Measurements from ENCODE around the gene FOXP1.

The FOXP1 gene

DNA sequence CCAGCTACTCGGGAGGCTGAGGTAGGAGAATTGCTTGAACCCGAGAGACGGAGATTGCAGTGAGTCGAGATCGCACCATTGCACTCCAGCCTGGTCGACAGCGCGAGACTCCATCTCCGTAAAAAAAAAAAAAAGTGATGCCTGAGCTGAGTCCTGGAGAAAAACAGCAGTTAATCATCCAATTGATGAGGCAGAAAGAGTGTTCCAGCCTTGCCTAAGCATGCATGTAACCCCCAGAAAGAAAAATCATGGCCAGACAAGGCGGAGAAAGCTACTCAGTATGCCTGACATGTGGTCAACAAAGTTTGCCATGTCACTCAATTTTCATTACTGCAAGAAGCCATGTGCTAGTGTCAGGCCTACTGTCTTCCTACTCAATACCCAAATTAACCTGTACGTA is 678.0 kb downstream of the FOXP1 start:
- Histone ChIP-seq H3K79me2 (no peaks in the 10 kb centered on the region), H3K27me3 (ENCODE audit: control insufficient read depth, insufficient read depth, low read length) (no peaks in the 10 kb centered on the region), H3K9ac (no peak overlapping the region), H3K4me1 (no peaks in the 10 kb centered on the region), H3K9me3 (ENCODE audit: control insufficient read depth, low read length) (no peaks in the 10 kb centered on the region), H3K27ac (no peak overlapping the region), H2AFZ (no peak overlapping the region), H3K4me2 (ENCODE audit: low read length) (no peak overlapping the region), H3K36me3 (ENCODE audit: control insufficient read depth, insufficient read depth, low read length) (no peaks in the 10 kb centered on the region), H3K4me3 (ENCODE audit: low read depth, low read length) (no peak overlapping the region)
- TF ChIP-seq, protein P1, sequence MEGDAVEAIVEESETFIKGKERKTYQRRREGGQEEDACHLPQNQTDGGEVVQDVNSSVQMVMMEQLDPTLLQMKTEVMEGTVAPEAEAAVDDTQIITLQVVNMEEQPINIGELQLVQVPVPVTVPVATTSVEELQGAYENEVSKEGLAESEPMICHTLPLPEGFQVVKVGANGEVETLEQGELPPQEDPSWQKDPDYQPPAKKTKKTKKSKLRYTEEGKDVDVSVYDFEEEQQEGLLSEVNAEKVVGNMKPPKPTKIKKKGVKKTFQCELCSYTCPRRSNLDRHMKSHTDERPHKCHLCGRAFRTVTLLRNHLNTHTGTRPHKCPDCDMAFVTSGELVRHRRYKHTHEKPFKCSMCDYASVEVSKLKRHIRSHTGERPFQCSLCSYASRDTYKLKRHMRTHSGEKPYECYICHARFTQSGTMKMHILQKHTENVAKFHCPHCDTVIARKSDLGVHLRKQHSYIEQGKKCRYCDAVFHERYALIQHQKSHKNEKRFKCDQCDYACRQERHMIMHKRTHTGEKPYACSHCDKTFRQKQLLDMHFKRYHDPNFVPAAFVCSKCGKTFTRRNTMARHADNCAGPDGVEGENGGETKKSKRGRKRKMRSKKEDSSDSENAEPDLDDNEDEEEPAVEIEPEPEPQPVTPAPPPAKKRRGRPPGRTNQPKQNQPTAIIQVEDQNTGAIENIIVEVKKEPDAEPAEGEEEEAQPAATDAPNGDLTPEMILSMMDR (IDR thresholded peaks at IDR 0.05), result no peak

Measured in parathyroid adenoma (tissue), 2 donors.